ENCODE results near the gene TAF3. TPM values are rescaled to one million over a fixed set of nuclear protein-coding genes. Genes with fewer than 3 reads are reported as not detected.
A peak's percentile ranks its signal among the peaks of the same experiment; 100 is the strongest.
"Not testable (repeated sequence)": the region's sequence is repeated elsewhere in the genome, so short reads cannot be mapped to it uniquely, and the experiment has no call there.

The TAF3 gene
- 12.4 and 12.6 TPM in 2 replicates for total RNA-seq

DNA sequence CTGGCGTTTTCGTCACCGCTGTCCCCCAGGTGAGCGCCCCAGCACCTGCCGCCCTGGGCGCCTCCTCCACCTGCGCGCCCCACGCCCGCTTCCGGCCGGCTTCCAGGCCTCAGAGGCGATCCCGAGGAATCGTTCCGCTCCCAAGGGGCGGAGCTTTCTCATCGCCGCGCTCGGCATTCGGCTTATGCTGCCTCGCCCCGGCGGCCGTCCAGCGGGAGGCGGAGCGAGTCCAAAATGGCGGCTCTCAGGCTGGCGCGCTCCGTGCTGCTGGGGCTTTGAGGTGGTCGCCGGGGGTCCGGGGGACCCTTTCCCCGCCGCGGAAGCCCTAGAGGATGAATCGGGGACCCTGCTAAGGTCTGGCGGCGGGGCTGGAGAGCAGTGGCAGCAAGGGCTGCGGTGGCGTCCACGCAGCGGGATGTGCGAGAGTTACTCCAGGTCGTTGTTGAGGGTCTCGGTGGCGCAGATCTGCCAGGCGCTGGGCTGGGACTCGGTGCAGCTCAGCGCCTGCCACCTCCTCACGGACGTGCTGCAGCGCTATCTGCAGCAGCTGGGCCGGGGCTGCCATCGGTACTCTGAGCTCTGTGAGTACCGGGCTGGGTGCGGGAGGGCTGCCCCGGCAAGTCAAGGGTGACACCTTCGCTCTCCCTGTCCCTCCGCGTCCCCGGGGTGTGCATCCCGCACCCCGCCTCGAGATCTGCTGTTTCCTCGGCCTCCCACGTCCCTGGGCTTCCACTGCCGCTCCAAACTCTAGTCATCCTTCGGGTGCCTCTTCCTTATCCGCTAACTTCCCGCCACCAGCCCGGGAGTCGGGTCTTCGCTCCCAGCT lies at the start of gene TAF3:
Gene TAF3, plus strand, starts transcription at position 211 of the 826 bp plus-strand sequence. Its CDS starts 205 bp downstream, at position 416.
- Mint-ChIP-seq H3K27me3 (peaks cover 4% of the 10 kb centered on the region), H3K27ac (peak within 1 kb of the TSS; percentile 87), H3K36me3 (ENCODE audit: low read depth) (peaks cover 19% of the 10 kb centered on the region), H3K4me3 (peak within 1 kb of the TSS; percentile 100), H3K9me3 (no peaks in the 10 kb centered on the region), H3K4me1 (peaks cover 27% of the 10 kb centered on the region)
- TF ChIP-seq, protein P1, sequence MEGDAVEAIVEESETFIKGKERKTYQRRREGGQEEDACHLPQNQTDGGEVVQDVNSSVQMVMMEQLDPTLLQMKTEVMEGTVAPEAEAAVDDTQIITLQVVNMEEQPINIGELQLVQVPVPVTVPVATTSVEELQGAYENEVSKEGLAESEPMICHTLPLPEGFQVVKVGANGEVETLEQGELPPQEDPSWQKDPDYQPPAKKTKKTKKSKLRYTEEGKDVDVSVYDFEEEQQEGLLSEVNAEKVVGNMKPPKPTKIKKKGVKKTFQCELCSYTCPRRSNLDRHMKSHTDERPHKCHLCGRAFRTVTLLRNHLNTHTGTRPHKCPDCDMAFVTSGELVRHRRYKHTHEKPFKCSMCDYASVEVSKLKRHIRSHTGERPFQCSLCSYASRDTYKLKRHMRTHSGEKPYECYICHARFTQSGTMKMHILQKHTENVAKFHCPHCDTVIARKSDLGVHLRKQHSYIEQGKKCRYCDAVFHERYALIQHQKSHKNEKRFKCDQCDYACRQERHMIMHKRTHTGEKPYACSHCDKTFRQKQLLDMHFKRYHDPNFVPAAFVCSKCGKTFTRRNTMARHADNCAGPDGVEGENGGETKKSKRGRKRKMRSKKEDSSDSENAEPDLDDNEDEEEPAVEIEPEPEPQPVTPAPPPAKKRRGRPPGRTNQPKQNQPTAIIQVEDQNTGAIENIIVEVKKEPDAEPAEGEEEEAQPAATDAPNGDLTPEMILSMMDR (IDR thresholded peaks at IDR 0.05) = no peak
- intact Hi-C loops (cut with micrococcal nuclease) = loop anchor here (1.0 to 10.0 kb wide), 3 partner anchors 30 to 1414 kb away; partner anchors contain the start of gene ATP5F1C
- peak; percentile 93 for ATAC-seq (ENCODE audit: low read depth)
- peak; percentile 90 for DNase-seq
- ChIA-PET POLR2A (interaction anchor here (0.8 to 6.0 kb wide), 7 partner anchors 10 to 1158 kb away, joined by 3 to 108 read pairs (median 6); partner anchors contain the start of genes ATP5F1C and KIN), CTCF (interaction anchor here (0.7 to 1.4 kb wide), 4 partner anchors 234 to 575 kb away, joined by 3 to 5 read pairs (median 3); no protein-coding TSS in a partner anchor)

DNA sequence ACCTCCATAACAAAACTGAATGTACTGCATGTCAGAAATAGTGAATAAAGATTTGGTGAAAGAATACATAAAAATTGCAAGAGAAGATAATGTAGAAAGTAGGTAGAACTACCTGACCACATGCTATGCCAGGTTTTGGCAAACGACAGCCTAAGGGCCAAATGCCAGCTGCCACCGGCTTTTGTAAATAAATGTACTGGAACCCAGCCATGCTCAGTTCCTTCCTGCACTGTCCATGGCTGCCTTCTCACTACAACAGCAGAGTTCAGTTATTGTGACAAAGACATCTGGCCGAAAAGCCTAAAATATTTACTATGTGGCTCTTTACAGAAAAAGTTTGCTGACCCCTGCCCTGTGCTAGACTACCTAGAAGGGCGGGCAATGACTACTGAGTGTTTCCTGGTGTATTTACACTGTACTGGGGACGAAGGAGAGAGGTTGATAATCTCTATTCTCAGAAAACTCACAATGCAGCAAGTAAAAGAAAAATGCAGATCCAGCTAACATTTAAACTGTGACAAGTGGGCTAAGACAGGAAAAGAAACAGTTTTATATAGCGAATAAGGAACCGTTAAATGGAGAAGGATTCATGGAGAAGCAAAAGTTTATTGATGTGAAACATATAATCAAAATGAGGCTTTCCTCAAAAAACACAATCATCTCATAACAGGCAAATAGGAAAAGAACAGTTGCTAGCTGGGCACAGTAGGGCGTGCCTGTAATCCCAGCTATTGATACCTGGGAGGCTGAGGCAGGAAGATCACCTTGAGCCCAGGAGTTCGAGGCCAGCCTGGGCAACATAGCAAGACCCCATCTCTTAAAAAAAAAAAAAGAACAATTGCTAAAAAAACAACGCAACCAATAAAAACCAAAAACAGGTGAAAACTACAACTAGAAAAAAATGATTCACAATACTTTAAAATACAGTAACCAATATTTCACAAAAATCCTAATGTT lies 44.2 kb upstream of the TAF3 start:
- Mint-ChIP-seq H3K4me3 (no peak overlapping the region), H3K36me3 (ENCODE audit: low read depth) (peaks cover 73% of the 10 kb centered on the region), H3K27ac (no peak overlapping the region), H3K4me1 (peaks cover 11% of the 10 kb centered on the region), H3K27me3 (no peaks in the 10 kb centered on the region), H3K9me3 (no peaks in the 10 kb centered on the region)
- POLR2A ChIA-PET = no interaction called here
- CTCF ChIA-PET = no interaction called here
- TF ChIP-seq, protein P1 (IDR thresholded peaks at IDR 0.05) = no peak
- ATAC-seq (ENCODE audit: low read depth) (no peak), DNase-seq (no peak)
- intact Hi-C loops (cut with micrococcal nuclease) = no loop called here

DNA sequence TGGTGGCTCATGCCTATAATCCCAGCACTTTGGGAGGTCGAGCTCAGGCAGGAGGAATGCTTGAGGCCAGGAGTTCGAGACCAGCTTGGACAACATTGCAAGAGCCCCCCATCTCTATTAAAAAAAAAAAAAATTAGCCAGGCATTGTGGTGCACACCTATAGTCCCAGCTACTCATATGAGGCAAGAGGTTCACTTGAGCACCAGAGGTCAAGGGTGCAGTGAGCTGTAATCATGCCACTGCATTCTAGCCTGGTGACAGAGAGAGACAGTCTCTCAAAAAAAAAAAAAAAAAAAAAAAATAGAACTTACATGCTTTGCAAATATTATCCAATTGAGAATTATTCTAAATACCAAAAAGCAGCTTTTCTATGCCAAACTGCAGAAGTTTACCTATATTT lies 41.5 kb upstream of the TAF3 start:
- Mint-ChIP-seq H3K4me3 (no peak overlapping the region), H3K27ac (no peak overlapping the region), H3K27me3 (no peaks in the 10 kb centered on the region), H3K9me3 (no peaks in the 10 kb centered on the region), H3K4me1 (peaks cover 12% of the 10 kb centered on the region), H3K36me3 (ENCODE audit: low read depth) (peaks cover 75% of the 10 kb centered on the region)
- DNase-seq (no peak), ATAC-seq (ENCODE audit: low read depth) (no peak)
- ChIA-PET CTCF (no interaction called here), POLR2A (interaction anchor here (0.6 to 1.1 kb wide), 3 partner anchors 11 to 68 kb away, joined by 3 read pairs; partner anchors contain the start of genes ATP5F1C and KIN)
- intact Hi-C loops (cut with micrococcal nuclease) = no loop called here
- TF ChIP-seq, protein P1 (IDR thresholded peaks at IDR 0.05) = no peak

- POLR2A ChIA-PET = interaction anchor here (0.7 kb wide), 1 partner anchor 190 kb away, joined by 3 read pairs; no protein-coding TSS in a partner anchor
- H3K36me3 Mint-ChIP-seq (ENCODE audit: low read depth) = peaks cover 56% of the 10 kb centered on the region
Measured at GRCh38 chr10:7782194-7782593, 36.1 kb upstream of the TAF3 start.

GRCh38 chr10:7786430-7786829 lies 31.9 kb upstream of the TAF3 start:
- no peak overlapping the region for H3K27ac Mint-ChIP-seq

More at GRCh38 chr10:7782194-7782593, 36.1 kb upstream of the TAF3 start:
- ATAC-seq (ENCODE audit: low read depth); CTCF ChIA-PET; H3K4me3 Mint-ChIP-seq; H3K9me3 Mint-ChIP-seq; H3K27ac Mint-ChIP-seq; H3K27me3 Mint-ChIP-seq; DNase-seq: not testable (repeated sequence)
- peaks cover 14% of the 10 kb centered on the region for H3K4me1 Mint-ChIP-seq
- intact Hi-C loops (cut with micrococcal nuclease) = loop anchor here (10.0 kb wide), 3 partner anchors 273 to 1807 kb away; partner anchors contain the start of genes GATA3, IL15RA and SFMBT2

More at GRCh38 chr10:7786430-7786829, 31.9 kb upstream of the TAF3 start:
- CTCF ChIA-PET = no interaction called here
- DNase-seq = no peak
- TF ChIP-seq, protein P1 (IDR thresholded peaks at IDR 0.05) = no peak
- intact Hi-C loops (cut with micrococcal nuclease) = loop anchor here (5.0 to 10.0 kb wide), 4 partner anchors 268 to 1812 kb away; partner anchors contain the start of genes GATA3, IL15RA and SFMBT2
- H3K27me3 Mint-ChIP-seq = no peaks in the 10 kb centered on the region
- POLR2A ChIA-PET = no interaction called here
- ATAC-seq (ENCODE audit: low read depth) = no peak
- no peak overlapping the region for H3K4me3 Mint-ChIP-seq
- H3K36me3 Mint-ChIP-seq (ENCODE audit: low read depth) = peaks cover 31% of the 10 kb centered on the region
- H3K9me3 Mint-ChIP-seq = no peaks in the 10 kb centered on the region
- peaks cover 36% of the 10 kb centered on the region for H3K4me1 Mint-ChIP-seq

Measured in activated B cell treated with CpG ODN at 0.5 μM for 24 hours (primary cell).